ENCODE measurements around the gene NLE1. TPM values are rescaled to one million over a fixed set of nuclear protein-coding genes. Genes with fewer than 3 reads are reported as not detected.

Gene NLE1
- total RNA-seq, 3 donors from 2014 or later: 9.0 to 13.6 (median 12.1) TPM

DNA sequence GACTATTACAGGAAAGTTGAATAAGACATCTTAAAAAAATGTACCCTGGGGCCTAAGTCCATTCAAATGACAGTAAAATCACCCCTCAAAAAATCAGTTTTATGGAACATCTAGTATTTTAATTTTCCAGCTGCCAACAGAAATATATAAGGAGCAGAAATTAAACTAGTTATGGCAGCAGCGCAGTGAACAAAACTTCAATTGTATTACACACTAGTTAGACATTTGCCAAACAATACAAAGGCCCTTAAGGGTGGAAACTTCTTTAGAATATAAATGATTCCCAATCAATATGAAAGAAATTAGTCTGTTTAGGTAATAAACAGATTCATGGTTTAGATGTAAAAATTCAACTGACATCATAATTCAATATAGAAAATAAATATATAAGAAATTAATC, 60.5 kb downstream of the NLE1 start:
- no peak for TF ChIP-seq CTCF (IDR thresholded peaks at IDR 0.05)
- intact Hi-C loops (cut with DNase I, micrococcal nuclease): no loop called here
- Histone ChIP-seq H3K36me3 (ENCODE audit: low read depth) (no peaks in the 10 kb centered on the region), H3K4me3 (no peak overlapping the region), H3K4me1 (ENCODE audit: low read depth) (peaks cover 61% of the 10 kb centered on the region), H3K9me3 (no peaks in the 10 kb centered on the region)
- DNase-seq (no peak), ATAC-seq (no peak)

DNA sequence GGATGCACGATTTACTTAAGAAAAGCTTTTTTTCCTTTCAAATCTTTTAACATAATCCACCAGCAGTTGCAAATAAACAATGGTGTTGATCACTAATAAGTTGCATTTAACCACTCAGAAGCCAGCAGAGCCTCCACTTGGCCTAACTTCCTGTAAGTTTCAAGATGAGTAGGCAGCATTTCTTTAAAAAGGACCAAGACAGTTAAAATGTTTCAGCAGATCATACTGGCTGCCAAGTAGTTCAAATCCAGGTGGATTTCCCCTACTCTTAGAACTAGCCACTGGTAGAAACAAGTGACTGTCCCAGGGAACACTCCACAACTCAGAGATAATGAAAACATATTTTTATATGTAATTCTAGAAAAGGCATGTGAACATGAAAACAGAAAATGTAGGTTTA, 61.6 kb downstream of the NLE1 start:
- no peak for ATAC-seq
- Histone ChIP-seq H3K4me1 (ENCODE audit: low read depth) (peaks cover 52% of the 10 kb centered on the region), H3K36me3 (ENCODE audit: low read depth) (no peaks in the 10 kb centered on the region), H3K4me3 (no peak overlapping the region), H3K9me3 (no peaks in the 10 kb centered on the region)
- no peak for DNase-seq
- intact Hi-C loops (cut with DNase I, micrococcal nuclease): no loop called here
- no peak for TF ChIP-seq CTCF (IDR thresholded peaks at IDR 0.05)

- Histone ChIP-seq H3K4me3 (no peak overlapping the region), H3K4me1 (ENCODE audit: low read depth) (peaks cover 53% of the 10 kb centered on the region), H3K36me3 (ENCODE audit: low read depth) (no peaks in the 10 kb centered on the region), H3K9me3 (no peaks in the 10 kb centered on the region)
- DNase-seq: peak in 1 of 3 donors; percentile 23
- intact Hi-C loops (cut with DNase I, micrococcal nuclease): no loop called here
- peak; percentile 93 for ATAC-seq
- TF ChIP-seq CTCF (IDR thresholded peaks at IDR 0.05): no peak
Measured at GRCh38 chr17:35079547-35080423, 62.3 kb downstream of the NLE1 start.

Other genes starting within 250 kb of the NLE1 start
- 1 to 10 TPM; 1.0 to 2.7 (median 2.1) TPM for gene CCT6B, start 180.8 kb downstream of the NLE1 start, total RNA-seq
- 10 to 100 TPM; 10.8 to 21.6 (median 12.6) TPM for gene ZNF830, start 180.8 kb downstream of the NLE1 start, total RNA-seq
- gene LIG3, start 161.8 kb downstream of the NLE1 start, total RNA-seq: 10 to 100 TPM; 29.4 to 48.9 (median 35.3) TPM
- 10 to 100 TPM; 45.2 to 69.1 (median 64.1) TPM for gene RFFL, start 78.6 kb downstream of the NLE1 start, total RNA-seq
- gene RAD51D, start 22.4 kb downstream of the NLE1 start, total RNA-seq: 10 to 100 TPM in 2 of 3 donors, 1 to 10 TPM in 1; 9.1 to 14.4 (median 11.6) TPM
- gene FNDC8, start 20.7 kb downstream of the NLE1 start, total RNA-seq: not detected
- under 1 TPM in 1 of 3 donors, not detected in 2; 0.05 TPM for gene UNC45B, start 5.5 kb upstream of the NLE1 start, total RNA-seq
- not detected for gene SLC35G3, start 52.1 kb upstream of the NLE1 start, total RNA-seq
- gene SLFN5, start 100.8 kb upstream of the NLE1 start, total RNA-seq: 10 to 100 TPM in 2 of 3 donors, 1 to 10 TPM in 1; 8.5 to 29.7 (median 11.7) TPM
- gene SLFN11, start 231.3 kb upstream of the NLE1 start, total RNA-seq: 10 to 100 TPM in 2 of 3 donors, 1 to 10 TPM in 1; 4.2 to 19.5 (median 10.3) TPM